CD14-positive monocyte (primary cell): ENCODE data around the gene EML4. TPM values are rescaled to one million over a fixed set of nuclear protein-coding genes. Genes with fewer than 3 reads are reported as not detected.

Experiments
- DNase-seq, 3 donors: peaks; one replicate each; pipeline ENCODE4 v3.0.0-alpha.2; 2011 to 2022
- H2AFZ ChIP-seq: 2 replicates; pipeline ENCODE4 v1.6.0; 2012; ENCODE audit warnings: mild to moderate bottlenecking, low read depth, low read length, inconsistent platforms; ENCODE audit not compliant: insufficient read depth, poor library complexity, severe bottlenecking
- H3K27ac ChIP-seq, 2 donors: 1 replicate in 1 of 2; 2 replicates in 1 of 2; pipeline ENCODE4 v1.5.1; 2012 to 2013; ENCODE audit warnings: low read length in 2 of 2, control low read depth in 1 of 2, inconsistent platforms in 1 of 2, low read depth in 1 of 2, mild to moderate bottlenecking in 1 of 2
- H3K27me3 ChIP-seq, 2 donors: one replicate each; pipeline versions ENCODE4 v1.6.0 to v1.6.1; 2011 to 2013; ENCODE audit warnings: low read length in 2 of 2; ENCODE audit not compliant: control insufficient read depth in 2 of 2, insufficient read depth in 2 of 2
- H3K36me3 ChIP-seq, 2 donors: replicated peaks in 1 of 2; 1 replicate in 1 of 2; 2 replicates in 1 of 2; pipeline versions ENCODE4 v1.5.1 to v1.6.1; 2012 to 2013; ENCODE audit warnings: low read length in 2 of 2, control low read depth in 1 of 2, inconsistent platforms in 1 of 2, mild to moderate bottlenecking in 1 of 2; ENCODE audit not compliant: insufficient read depth in 2 of 2, control insufficient read depth in 1 of 2
- H3K4me1 ChIP-seq, 2 donors: 1 replicate in 1 of 2; 2 replicates in 1 of 2; pipeline versions ENCODE4 v1.5.1 to v1.6.1; 2012 to 2013; ENCODE audit warnings: low read length in 2 of 2, control low read depth in 1 of 2, inconsistent platforms in 1 of 2, mild to moderate bottlenecking in 1 of 2, moderate library complexity in 1 of 2; ENCODE audit not compliant: insufficient read depth in 2 of 2, control insufficient read depth in 1 of 2
- H3K4me2 ChIP-seq: replicated peaks from 2 replicates; pipeline ENCODE3; 2012; ENCODE audit warnings: low read length, moderate library complexity, mild to moderate bottlenecking; ENCODE audit not compliant: poor library complexity, severe bottlenecking; ENCODE audit errors: extremely low read depth
- H3K4me3 ChIP-seq, 3 experiments: fragments of 200-600 bp in 1 of 3; sonication (generic) in 1 of 3; replicated peaks in 1 of 3; 1 replicate in 2 of 3; 2 replicates in 1 of 3; pipeline ENCODE4 v1.5.1; 2011 to 2013; ENCODE audit warnings: low read length in 3 of 3, mild to moderate bottlenecking in 3 of 3, control low read depth in 2 of 3, low read depth in 2 of 3, inconsistent platforms in 1 of 3, moderate library complexity in 1 of 3
- H3K79me2 ChIP-seq: 2 replicates; pipeline ENCODE4 v1.6.0; 2012; ENCODE audit warnings: mild to moderate bottlenecking, control low read depth, inconsistent platforms, low read length, moderate library complexity; ENCODE audit not compliant: insufficient read depth
- H3K9ac ChIP-seq: 2 replicates; pipeline ENCODE4 v1.6.0; 2017; ENCODE audit warnings: low read length, mild to moderate bottlenecking; ENCODE audit not compliant: insufficient read depth, poor library complexity, severe bottlenecking
- H3K9me3 ChIP-seq, 2 donors: replicated peaks in 1 of 2; 1 replicate in 1 of 2; 2 replicates in 1 of 2; pipeline versions ENCODE4 v1.5.1 to v1.6.1; 2012 to 2013; ENCODE audit warnings: low read length in 2 of 2, control low read depth in 1 of 2; ENCODE audit not compliant: control insufficient read depth in 1 of 2, insufficient read depth in 1 of 2
- H4K20me1 ChIP-seq: 2 replicates; pipeline ENCODE4 v1.6.0; 2012; ENCODE audit warnings: mild to moderate bottlenecking, low read length, control low read depth, moderate library complexity; ENCODE audit not compliant: insufficient read depth
- H3K27ac Mint-ChIP-seq, 7 donors: one replicate each; pipeline ENCODE4 v1.8.0; 2020; ENCODE audit warnings: mild to moderate bottlenecking in 7 of 7, mixed read lengths in 7 of 7, moderate library complexity in 6 of 7, inconsistent platforms in 2 of 7
- H3K27me3 Mint-ChIP-seq, 3 donors: one replicate each; pipeline ENCODE4 v1.8.0; 2021 to 2022; ENCODE audit warnings: low read depth in 3 of 3, mild to moderate bottlenecking in 3 of 3, mixed read lengths in 3 of 3, moderate library complexity in 3 of 3, inconsistent platforms in 1 of 3
- H3K36me3 Mint-ChIP-seq, 2 donors: one replicate each; pipeline ENCODE4 v1.8.0; 2020; ENCODE audit warnings: mixed read lengths in 2 of 2, inconsistent platforms in 1 of 2, mild to moderate bottlenecking in 1 of 2
- H3K4me1 Mint-ChIP-seq: one replicate; pipeline ENCODE4 v1.8.0; 2020; ENCODE audit warnings: mild to moderate bottlenecking, mixed read lengths
- H3K4me3 Mint-ChIP-seq, 2 donors: one replicate each; pipeline ENCODE4 v1.8.0; 2020; ENCODE audit warnings: mild to moderate bottlenecking in 2 of 2, mixed read lengths in 2 of 2, moderate library complexity in 1 of 2
- H3K9me3 Mint-ChIP-seq, 7 donors: one replicate each; pipeline ENCODE4 v1.8.0; 2020 to 2022; ENCODE audit warnings: mixed read lengths in 7 of 7, mild to moderate bottlenecking in 6 of 7, moderate library complexity in 6 of 7, inconsistent platforms in 2 of 7
- WGBS: methylation state at CpG from one replicate; pipeline ENCODE4 v1.1.5; 2013; ENCODE audit warnings: missing lambda C conversion rate; ENCODE audit not compliant: insufficient coverage; 5-methylcytosine and 5-hydroxymethylcytosine counted together
- intact Hi-C, 2 donors: fragments of 100-400 bp; cut with micrococcal nuclease; formaldehyde crosslinking; loops; one replicate each; pipeline versions ENCODE4 v1.15.0 to v1.15.1; 2023
- polyA plus RNA-seq, 3 donors: library from polyadenylated mRNA; depleted of rRNA in 1 of 3; unstranded in 2 of 3; stranded (reverse) in 1 of 3; fragments of 300-500 nt in 2 of 3; fragments of >200 nt in 1 of 3; fragmentation: Illumina TruSeq in 2 of 3; gene quantifications; 1 replicate in 2 of 3; 2 replicates in 1 of 3; pipeline ENCODE4 v1.2.3, GENCODE V29; 2012 to 2021
- TF ChIP-seq, protein P1 (sequence below): fragments of 200-600 bp; IDR thresholded peaks from one replicate; pipeline ENCODE4 v1.8.0; 2022; ENCODE audit warnings: antibody characterized with exemption, mild to moderate bottlenecking

Gene EML4
- polyA plus RNA-seq, 3 donors, result 11.5 to 24.3 (median 15.0) TPM

DNA sequence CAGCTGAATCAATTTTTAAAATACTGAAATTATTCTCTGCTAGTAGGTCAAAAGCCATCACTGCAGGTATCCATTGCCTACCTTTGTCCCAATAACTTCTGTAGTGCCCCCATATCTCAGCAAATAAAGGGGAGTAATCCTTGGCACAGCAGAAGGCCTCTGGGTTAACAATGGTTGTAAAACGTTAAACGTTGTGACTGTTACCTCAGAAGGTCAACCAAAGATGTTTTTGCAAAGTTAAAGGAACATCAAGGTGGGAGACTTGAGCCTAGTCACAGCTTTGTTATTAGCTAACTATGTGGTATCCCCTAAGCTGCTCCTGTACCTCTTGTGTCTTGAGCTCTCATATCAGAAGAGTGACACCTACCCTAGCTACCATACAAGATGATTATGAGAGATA lies 131.4 kb downstream of the EML4 start:
- Histone ChIP-seq H3K9me3 (no peaks in the 10 kb centered on the region), H3K4me3 (no peak overlapping the region), H3K27ac (no peak overlapping the region), H3K27me3 (no peaks in the 10 kb centered on the region), H3K4me1 (no peaks in the 10 kb centered on the region), H3K79me2 (no peaks in the 10 kb centered on the region), H2AFZ (no peak overlapping the region), H3K36me3 (peaks cover 66 to 96% of the 10 kb centered on the region in 2 donors), H4K20me1 (no peaks in the 10 kb centered on the region), H3K4me2 (no peak overlapping the region), H3K9ac (no peak overlapping the region)
- intact Hi-C loops, result no loop called here
- peaks cover 82 to 87% of the 10 kb centered on the region in 2 donors for H3K36me3 Mint-ChIP-seq
- H3K9me3 Mint-ChIP-seq, result no peaks in the 10 kb centered on the region
- DNase-seq, result no peak
- TF ChIP-seq, protein P1, sequence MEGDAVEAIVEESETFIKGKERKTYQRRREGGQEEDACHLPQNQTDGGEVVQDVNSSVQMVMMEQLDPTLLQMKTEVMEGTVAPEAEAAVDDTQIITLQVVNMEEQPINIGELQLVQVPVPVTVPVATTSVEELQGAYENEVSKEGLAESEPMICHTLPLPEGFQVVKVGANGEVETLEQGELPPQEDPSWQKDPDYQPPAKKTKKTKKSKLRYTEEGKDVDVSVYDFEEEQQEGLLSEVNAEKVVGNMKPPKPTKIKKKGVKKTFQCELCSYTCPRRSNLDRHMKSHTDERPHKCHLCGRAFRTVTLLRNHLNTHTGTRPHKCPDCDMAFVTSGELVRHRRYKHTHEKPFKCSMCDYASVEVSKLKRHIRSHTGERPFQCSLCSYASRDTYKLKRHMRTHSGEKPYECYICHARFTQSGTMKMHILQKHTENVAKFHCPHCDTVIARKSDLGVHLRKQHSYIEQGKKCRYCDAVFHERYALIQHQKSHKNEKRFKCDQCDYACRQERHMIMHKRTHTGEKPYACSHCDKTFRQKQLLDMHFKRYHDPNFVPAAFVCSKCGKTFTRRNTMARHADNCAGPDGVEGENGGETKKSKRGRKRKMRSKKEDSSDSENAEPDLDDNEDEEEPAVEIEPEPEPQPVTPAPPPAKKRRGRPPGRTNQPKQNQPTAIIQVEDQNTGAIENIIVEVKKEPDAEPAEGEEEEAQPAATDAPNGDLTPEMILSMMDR, result no peak
- H3K27ac Mint-ChIP-seq, result no peak overlapping the region
- no CpG with 5 or more reads among the region's 2 CpGs for WGBS
- H3K4me3 Mint-ChIP-seq, result no peak overlapping the region
- H3K4me1 Mint-ChIP-seq, result no peaks in the 10 kb centered on the region
- peaks cover 0 to 1% (median 0%) of the 10 kb centered on the region in 3 donors for H3K27me3 Mint-ChIP-seq

DNA sequence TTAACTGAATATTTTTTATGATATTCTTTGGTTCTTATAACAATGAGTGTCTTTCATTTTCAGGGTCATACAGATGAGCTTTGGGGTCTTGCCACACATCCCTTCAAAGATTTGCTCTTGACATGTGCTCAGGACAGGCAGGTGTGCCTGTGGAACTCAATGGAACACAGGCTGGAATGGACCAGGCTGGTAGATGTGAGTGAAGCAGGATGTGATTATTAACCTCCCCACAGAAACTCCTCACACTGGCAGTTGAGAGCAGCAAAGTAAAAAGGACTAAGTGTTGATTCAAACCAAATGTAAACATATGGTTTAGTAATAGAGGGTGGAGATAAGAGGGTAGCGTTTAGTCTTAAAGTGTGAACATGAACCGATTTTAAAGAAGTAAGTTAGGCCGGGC lies 134.1 kb downstream of the EML4 start:
- peak overlapping the region in 3 of 7 donors; percentile 0 to 55 (median 11) for H3K27ac Mint-ChIP-seq
- H2AFZ ChIP-seq, result no peak overlapping the region
- H3K27ac ChIP-seq, result no peak overlapping the region
- peaks cover 57 to 85% of the 10 kb centered on the region in 2 donors for H3K36me3 ChIP-seq
- H3K27me3 Mint-ChIP-seq, result peaks cover 0 to 1% (median 0%) of the 10 kb centered on the region in 3 donors
- no peaks in the 10 kb centered on the region for H3K9me3 ChIP-seq
- H3K4me3 Mint-ChIP-seq, result no peak overlapping the region
- H3K27me3 ChIP-seq, result no peaks in the 10 kb centered on the region
- DNase-seq, result no peak
- no peaks in the 10 kb centered on the region for H3K4me1 ChIP-seq
- no peaks in the 10 kb centered on the region for H3K4me1 Mint-ChIP-seq
- no peak overlapping the region for H3K4me2 ChIP-seq
- no peak overlapping the region for H3K9ac ChIP-seq
- 93% methylated on average over 3 of the region's 3 CpGs for WGBS
- peaks cover 74 to 85% of the 10 kb centered on the region in 2 donors for H3K36me3 Mint-ChIP-seq
- TF ChIP-seq, protein P1, result no peak
- H3K79me2 ChIP-seq, result no peaks in the 10 kb centered on the region
- H3K4me3 ChIP-seq, result no peak overlapping the region
- no peaks in the 10 kb centered on the region for H3K9me3 Mint-ChIP-seq
- intact Hi-C loops, result no loop called here
- H4K20me1 ChIP-seq, result no peaks in the 10 kb centered on the region
